GM12878 (cell line): ENCODE data around the gene DNAJC27. TPM values are rescaled to one million over a fixed set of nuclear protein-coding genes. Genes with fewer than 3 reads are reported as not detected.

ENCODE experiments used
- ATAC-seq: fragments of 200-7000 bp; cut with Tn5 transposase; 3 replicates; pipeline ENCODE4 v1.9.1; 2020; ENCODE audit warnings: mild to moderate bottlenecking, moderate library complexity
- BruUV-seq: library from RNA; stranded (reverse); fragments of 400-500 nt; replicated peaks from 2 replicates; lab custom pipeline; 2021; lab: Mats Ljungman, UMichigan
- CTCF ChIA-PET: fragments of 300-600 bp; sonication (Branson Sonifier 250); formaldehyde crosslinking; extraction: SDS; loops from one replicate; lab custom pipeline; 2021; ENCODE audit warnings: inconsistent platforms; lab: Yijun Ruan, JAX
- POLR2A ChIA-PET: fragments of 350-600 bp; formaldehyde crosslinking; extraction: SDS; loops from one replicate; lab custom pipeline; 2021; ENCODE audit warnings: inconsistent platforms; lab: Charles Lee
- RAD21 ChIA-PET: fragments of 300-600 bp; sonication (Branson Sonifier 250); formaldehyde crosslinking; loops from one replicate; lab custom pipeline; 2023; ENCODE audit warnings: antibody characterized with exemption; ENCODE audit not compliant: unreplicated experiment; lab: Charles Lee
- SMC1A ChIA-PET: fragments of 300-600 bp; sonication (Branson Sonifier 250); formaldehyde crosslinking; loops from one replicate; lab custom pipeline; 2023; ENCODE audit not compliant: unreplicated experiment, uncharacterized antibody; lab: Charles Lee
- DNase-seq: peaks from one replicate; pipeline ENCODE4 v3.0.0-alpha.2; 2011; ENCODE audit warnings: low read depth, low spot score
- FAIRE-seq: peaks from 3 replicates; lab custom pipeline; 2011; peaks lifted over from hg19 to GRCh38; lab: Jason Lieb, UNC
- H2AFZ ChIP-seq: 2 replicates; pipeline ENCODE4 v1.6.0; 2011; ENCODE audit warnings: low read depth, low read length, control low read depth; ENCODE audit not compliant: control insufficient read depth
- H3K27ac ChIP-seq: 2 replicates; pipeline ENCODE4 v1.5.1; 2011; ENCODE audit warnings: control low read depth; ENCODE audit not compliant: control insufficient read depth, insufficient read depth
- H3K27me3 ChIP-seq, 2 experiments: replicated peaks in 1 of 2; 2 replicates each; pipeline versions ENCODE4 v1.6.0 to v1.6.1; 2011; ENCODE audit warnings: low read length in 1 of 2; ENCODE audit not compliant: control insufficient read depth in 2 of 2, insufficient read depth in 2 of 2
- H3K36me3 ChIP-seq, 2 experiments: 2 replicates each; pipeline ENCODE4 v1.5.1; 2011; ENCODE audit warnings: low read length in 1 of 2; ENCODE audit not compliant: control insufficient read depth in 2 of 2, insufficient read depth in 2 of 2
- H3K4me1 ChIP-seq: 2 replicates; pipeline ENCODE4 v1.6.1; 2011; ENCODE audit warnings: mild to moderate bottlenecking, low read length, moderate library complexity, mixed read lengths; ENCODE audit not compliant: control insufficient read depth, insufficient read depth
- H3K4me2 ChIP-seq: 2 replicates; pipeline ENCODE4 v1.6.0; 2011; ENCODE audit warnings: control low read depth; ENCODE audit not compliant: control insufficient read depth, insufficient read depth
- H3K4me3 ChIP-seq: fragments of 200-600 bp; sonication (generic); 2 replicates; pipeline ENCODE4 v1.5.1; 2016
- H3K79me2 ChIP-seq: 2 replicates; pipeline ENCODE4 v1.6.0; 2011; ENCODE audit warnings: low read length; ENCODE audit not compliant: control insufficient read depth, insufficient read depth
- H3K9ac ChIP-seq: 2 replicates; pipeline ENCODE4 v1.8.0; 2011; ENCODE audit warnings: low read length, control low read depth, mixed read lengths; ENCODE audit not compliant: control insufficient read depth, insufficient read depth
- H3K9me3 ChIP-seq: replicated peaks from 3 replicates; pipeline ENCODE4 v1.5.1; 2011; ENCODE audit warnings: mild to moderate bottlenecking, low read length; ENCODE audit not compliant: control insufficient read depth, insufficient read depth
- H4K20me1 ChIP-seq: 2 replicates; pipeline ENCODE4 v1.6.0; 2011; ENCODE audit not compliant: control insufficient read depth, insufficient read depth
- CEBPB ChIP-seq, 2 experiments: fragments of 150-350 bp in 1 of 2; IDR thresholded peaks; 2 replicates each; pipeline ENCODE4 v1.6.1; 2012 to 2014; ENCODE audit warnings: low read depth in 2 of 2, low read length in 2 of 2, borderline replicate concordance in 1 of 2, inconsistent platforms in 1 of 2
- CUX1 ChIP-seq: IDR thresholded peaks from 2 replicates; pipeline ENCODE4 v1.6.1; 2012; ENCODE audit warnings: improper control_type of control experiment, low read depth, low read length; ENCODE audit not compliant: insufficient replicate concordance
- IRF5 ChIP-seq: fragments of 450-650 bp; IDR thresholded peaks from 2 replicates; pipeline ENCODE4 v1.6.1; 2017; ENCODE audit warnings: borderline replicate concordance
- MEF2B ChIP-seq: fragments of 450-650 bp; IDR thresholded peaks from 2 replicates; pipeline ENCODE4 v1.6.1; 2018; ENCODE audit warnings: mild to moderate bottlenecking, moderate library complexity; ENCODE audit not compliant: partially characterized antibody, poor library complexity, severe bottlenecking
- MTA2 ChIP-seq: fragments of 450-650 bp; IDR thresholded peaks from 2 replicates; pipeline ENCODE4 v1.6.1; 2016; ENCODE audit warnings: low read depth, mild to moderate bottlenecking, moderate library complexity
- MTA3 ChIP-seq: IDR thresholded peaks from 2 replicates; pipeline ENCODE4 v1.6.1; 2012; ENCODE audit warnings: low read length, inconsistent platforms, borderline replicate concordance
- NFYA ChIP-seq: IDR thresholded peaks from 2 replicates; pipeline ENCODE4 v1.6.1; 2011; ENCODE audit warnings: low read depth, mild to moderate bottlenecking, low read length, improper control_type of control experiment, borderline replicate concordance
- NR2C1 ChIP-seq: fragments of 450-650 bp; IDR thresholded peaks from 2 replicates; pipeline ENCODE4 v1.6.1; 2017; ENCODE audit warnings: antibody characterized with exemption, mild to moderate bottlenecking, moderate library complexity
- POLR2AphosphoS2 ChIP-seq: IDR thresholded peaks from 2 replicates; pipeline ENCODE4 v1.6.1; 2011; ENCODE audit warnings: low read depth, mild to moderate bottlenecking, low read length, improper control_type of control experiment, moderate library complexity
- POLR2AphosphoS5 ChIP-seq: IDR thresholded peaks from 2 replicates; pipeline ENCODE4 v1.6.1; 2011; ENCODE audit warnings: mild to moderate bottlenecking, low read length, inconsistent platforms
- RFX5 ChIP-seq: IDR thresholded peaks from 2 replicates; pipeline ENCODE4 v1.6.1; 2011; ENCODE audit warnings: low read depth, low read length, improper control_type of control experiment
- ZBTB4 ChIP-seq: fragments of 450-650 bp; formaldehyde crosslinking; IDR thresholded peaks from 2 replicates; pipeline ENCODE4 v1.4.0; 2022; ENCODE audit warnings: mild to moderate bottlenecking, moderate library complexity
- ZNF207 ChIP-seq: fragments of 450-650 bp; IDR thresholded peaks from 2 replicates; pipeline ENCODE4 v1.6.1; 2014; ENCODE audit warnings: antibody characterized with exemption, mild to moderate bottlenecking, borderline replicate concordance
- WGBS: methylation state at CpG from one replicate; pipeline ENCODE4 v1.1.6; 2016; ENCODE audit warnings: low lambda C conversion rate; ENCODE audit not compliant: insufficient replicate concordance, insufficient coverage; ENCODE audit errors: missing lambda C conversion rate; 5-methylcytosine and 5-hydroxymethylcytosine counted together
- in situ Hi-C: fragments of 300-500 bp; cut with MboI; formaldehyde crosslinking; loops from 9 replicates; pipeline ENCODE4 v1.14.3; 2018; ENCODE audit warnings: mixed read lengths
- intact Hi-C: fragments of 100-400 bp; cut with micrococcal nuclease; formaldehyde crosslinking; loops from one replicate; pipeline ENCODE4 v1.14.2; 2022; ENCODE audit not compliant: unreplicated experiment
- polyA plus RNA-seq, 11 experiments: library from polyadenylated mRNA; depleted of rRNA in 4 of 11; unstranded in 6 of 11; stranded (reverse) in 5 of 11; fragments of >200 nt; fragmentation: Nextera tagmentation in 4 of 11; fragmentation: Illumina TruSeq in 1 of 11; extraction: Ambion mirVana in 4 of 11; extraction: Trizol in 1 of 11; gene quantifications; 1 replicate in 1 of 11; 2 replicates in 10 of 11; pipeline versions ENCODE4 v1.2.1 to v1.2.3, GENCODE V29; 2011 to 2016; ENCODE audit warnings: inconsistent platforms in 2 of 11, missing spikeins in 2 of 11, low read depth in 1 of 11
- total RNA-seq, 4 experiments: library from RNA; depleted of rRNA in 3 of 4; stranded (reverse); fragments of >200 nt in 3 of 4; fragmentation: Illumina TruSeq in 1 of 4; extraction: Trizol in 1 of 4; gene quantifications; 2 replicates each; pipeline versions ENCODE4 v1.2.1 to v1.2.3, GENCODE V29; 2013 to 2021

DNAJC27 gene
- total and polyA plus RNA-seq, 10 of the 15 experiments (the other 5 are each of a cell fraction or from before 2014, with no cell fraction given), result 0.95 to 9.6 (median 3.7) TPM

GRCh38 chr2:24958411-24958935 lies 13.3 kb downstream of the DNAJC27 start (continued):
- TF ChIP-seq IRF5 (no peak), RFX5 (no peak), MEF2B (no peak), CEBPB (IDR thresholded peaks at IDR 0.05; ENCODE audit: borderline replicate concordance in 1 of 2, low read depth in 2 of 2, low read length in 2 of 2) (no peak)

GRCh38 chr2:24957976-24958375 lies 13.8 kb downstream of the DNAJC27 start:
- intact Hi-C loops (no loop called here), in situ Hi-C loops (no loop called here)
- Histone ChIP-seq H3K27me3 (no peaks in the 10 kb centered on the region), H3K9ac (no peak overlapping the region), H3K4me1 (no peaks in the 10 kb centered on the region), H3K4me3 (no peak overlapping the region), H3K27ac (no peak overlapping the region), H3K36me3 (peaks cover 0 to 23% of the 10 kb centered on the region in 2 experiments; a peak in 2 of 4 replicates), H3K4me2 (no peak overlapping the region), H4K20me1 (no peaks in the 10 kb centered on the region), H3K9me3 (peaks cover 11% of the 10 kb centered on the region; the same call in 2 of the 3 replicates), H3K79me2 (no peaks in the 10 kb centered on the region), H2AFZ (no peak overlapping the region)
- ChIA-PET RAD21 (no interaction called here), CTCF (interaction anchor here (0.7 to 1.3 kb wide), 2 partner anchors 13 to 166 kb away, joined by 3 to 4 read pairs; no protein-coding TSS in a partner anchor), SMC1A (interaction anchor here (1.4 kb wide), 1 partner anchor 14 kb away, joined by 4 read pairs; no protein-coding TSS in a partner anchor), POLR2A (no interaction called here)
- 85% methylated on average over 2 of the region's 2 CpGs for WGBS
- ATAC-seq (no peak), FAIRE-seq (no peak), DNase-seq (no peak)
- BruUV-seq, result no TSS peak
- TF ChIP-seq MTA2 (no peak), ZNF207 (no peak), NR2C1 (no peak), NFYA (no peak), POLR2AphosphoS2 (no peak), POLR2AphosphoS5 (no peak), ZBTB4 (CRISPR knock-in tag) (no peak), MTA3 (no peak), CUX1 (no peak)
